Endothelial cell of umbilical vein (primary cell): ENCODE results near the gene SH3GL1. TPM values are rescaled to one million over a fixed set of nuclear protein-coding genes. Genes with fewer than 3 reads are reported as not detected.

Experiments
- BruUV-seq: library from RNA; stranded (reverse); fragments of 400-500 nt; replicated peaks from 2 replicates; lab custom pipeline; 2021; lab: Mats Ljungman, UMichigan
- CTCF ChIA-PET: fragments of 300-600, 350-600 bp; sonication (Branson Sonifier 250); formaldehyde crosslinking; loops from one replicate; lab custom pipeline; 2021; ENCODE audit warnings: antibody characterized with exemption, inconsistent platforms; lab: Charles Lee
- POLR2A ChIA-PET: fragments of 300-600, 350-600 bp; sonication (Branson Sonifier 250); formaldehyde crosslinking; loops from one replicate; lab custom pipeline; 2021; ENCODE audit warnings: antibody characterized with exemption, inconsistent platforms; lab: Charles Lee
- DNase-seq: peaks from one replicate; pipeline ENCODE4 v3.0.0-alpha.2; 2011; ENCODE audit warnings: low read depth, low spot score
- FAIRE-seq: peaks from 2 replicates; lab custom pipeline; 2011; peaks lifted over from hg19 to GRCh38; lab: Jason Lieb, UNC
- H2AFZ ChIP-seq: 2 replicates; pipeline ENCODE4 v1.6.0; 2012; ENCODE audit warnings: low read depth, low read length, control low read depth, inconsistent platforms
- H3K27ac ChIP-seq: 2 replicates; pipeline ENCODE4 v1.5.1; 2011; ENCODE audit warnings: low read depth, mild to moderate bottlenecking, control low read depth, low read length, moderate library complexity; ENCODE audit not compliant: insufficient read depth
- H3K27me3 ChIP-seq, 2 experiments: 2 replicates each; pipeline versions ENCODE4 v1.6.0 to v1.6.1; 2011; ENCODE audit warnings: low read length in 2 of 2, mixed read lengths in 1 of 2; ENCODE audit not compliant: control insufficient read depth in 2 of 2, insufficient read depth in 2 of 2
- H3K36me3 ChIP-seq, 2 experiments: 2 replicates in 1 of 2; 3 replicates in 1 of 2; pipeline ENCODE4 v1.5.1; 2011; ENCODE audit warnings: low read length in 2 of 2, mild to moderate bottlenecking in 1 of 2, moderate library complexity in 1 of 2; ENCODE audit not compliant: control insufficient read depth in 2 of 2, insufficient read depth in 2 of 2; ENCODE audit errors: extremely low read depth in 1 of 2
- H3K4me1 ChIP-seq: 3 replicates; pipeline ENCODE4 v1.5.1; 2011; ENCODE audit warnings: mild to moderate bottlenecking, low read length; ENCODE audit not compliant: control insufficient read depth, insufficient read depth; ENCODE audit errors: extremely low read depth
- H3K4me2 ChIP-seq: 2 replicates; pipeline ENCODE4 v1.6.1; 2011; ENCODE audit warnings: low read length, control low read depth, mixed read lengths; ENCODE audit not compliant: insufficient read depth
- H3K4me3 ChIP-seq, 3 experiments: fragments of 200-600 bp in 1 of 3; sonication (generic), shearing (Covaris generic) in 1 of 3; replicated peaks in 1 of 3; 2 replicates each; pipeline ENCODE4 v1.5.1; 2011 to 2016; ENCODE audit warnings: control low read depth in 3 of 3, low read length in 3 of 3, mild to moderate bottlenecking in 2 of 3, inconsistent platforms in 1 of 3, low read depth in 1 of 3, moderate library complexity in 1 of 3; ENCODE audit not compliant: insufficient read depth in 1 of 3
- H3K79me2 ChIP-seq: 2 replicates; pipeline ENCODE4 v1.6.0; 2012; ENCODE audit warnings: low read length, inconsistent platforms; ENCODE audit not compliant: control insufficient read depth, insufficient read depth
- H3K9ac ChIP-seq: replicated peaks from 2 replicates; pipeline ENCODE3; 2011; ENCODE audit warnings: low read length, control low read depth; ENCODE audit not compliant: insufficient read depth; ENCODE audit errors: extremely low read depth
- H3K9me1 ChIP-seq: replicated peaks from 3 replicates; pipeline ENCODE4 v1.6.0; 2011; ENCODE audit warnings: mild to moderate bottlenecking, low read length; ENCODE audit not compliant: control insufficient read depth, insufficient read depth; ENCODE audit errors: extremely low read depth
- H3K9me3 ChIP-seq: replicated peaks from 2 replicates; pipeline ENCODE4 v1.5.1; 2012; ENCODE audit warnings: low read length, inconsistent platforms; ENCODE audit not compliant: control insufficient read depth, insufficient read depth
- H4K20me1 ChIP-seq: replicated peaks from 2 replicates; pipeline ENCODE3; 2011; ENCODE audit warnings: mild to moderate bottlenecking, low read length; ENCODE audit not compliant: control insufficient read depth, insufficient read depth; ENCODE audit errors: extremely low read depth
- EZH2 ChIP-seq: IDR thresholded peaks from 2 replicates; pipeline ENCODE4 v1.6.1; 2012; ENCODE audit warnings: borderline replicate concordance, low read depth, mild to moderate bottlenecking, moderate library complexity, low read length, inconsistent platforms; ENCODE audit not compliant: severe bottlenecking
- FOS ChIP-seq: IDR thresholded peaks from 2 replicates; pipeline ENCODE4 v1.6.1; 2011; ENCODE audit warnings: mild to moderate bottlenecking, low read length, moderate library complexity, borderline replicate concordance; ENCODE audit not compliant: insufficient read depth
- GATA2 ChIP-seq: IDR thresholded peaks from 2 replicates; pipeline ENCODE4 v1.7.0; 2011; ENCODE audit warnings: low read depth, mild to moderate bottlenecking, moderate library complexity, mixed read lengths, low read length; ENCODE audit not compliant: insufficient read length, insufficient read depth
- JUN ChIP-seq: IDR thresholded peaks from 2 replicates; pipeline ENCODE4 v1.6.1; 2011; ENCODE audit warnings: borderline replicate concordance, low read depth; ENCODE audit not compliant: insufficient read length, insufficient read depth
- MYC ChIP-seq: IDR thresholded peaks from one replicate; pipeline ENCODE4 v1.6.1; 2011; ENCODE audit warnings: mild to moderate bottlenecking, low read depth, low read length
- POLR2A ChIP-seq: IDR thresholded peaks from 2 replicates; pipeline ENCODE4 v1.6.1; 2012; ENCODE audit warnings: low read depth, mild to moderate bottlenecking, control low read depth, low read length
- POLR2AphosphoS5 ChIP-seq: IDR thresholded peaks from 2 replicates; pipeline ENCODE4 v1.6.1; 2012; ENCODE audit warnings: low read depth, mild to moderate bottlenecking, control low read depth, low read length, moderate library complexity; ENCODE audit not compliant: insufficient read depth
- dilution Hi-C: fragments of 300-500 bp; cut with MboI; formaldehyde crosslinking; loops from one replicate; pipeline ENCODE4 v1.15.0; 2019; ENCODE audit warnings: low sequenced_read_pairs; ENCODE audit not compliant: extremely low pct_ligation_motif_present
- intact Hi-C: fragments of 100-400 bp; cut with micrococcal nuclease; formaldehyde crosslinking; loops from one replicate; pipeline ENCODE4 v1.10.0; 2022
- polyA plus RNA-seq, 4 experiments: library from polyadenylated mRNA; depleted of rRNA in 3 of 4; stranded (reverse) in 3 of 4; unstranded in 1 of 4; fragments of >200 nt; gene quantifications; 2 replicates each; pipeline versions ENCODE4 v1.2.1 to v1.2.3, GENCODE V29; 2011 to 2012; ENCODE audit warnings: missing spikeins in 1 of 4
- total RNA-seq: library from RNA; stranded (reverse); gene quantifications from 2 replicates; pipeline ENCODE4 v1.2.3, GENCODE V29; 2021
- TF ChIP-seq, protein P1 (sequence below): IDR thresholded peaks from 2 replicates; pipeline ENCODE4 v1.6.1; 2011; ENCODE audit not compliant: insufficient read depth, insufficient read length
- TF ChIP-seq, protein P2 (sequence below), 2 donors: IDR thresholded peaks; 1 replicate in 1 of 2; 2 replicates in 1 of 2; pipeline ENCODE4 v1.5.1; 2011; ENCODE audit warnings: low read length in 2 of 2, mild to moderate bottlenecking in 2 of 2, moderate library complexity in 2 of 2, control low read depth in 1 of 2, inconsistent platforms in 1 of 2, low read depth in 1 of 2; ENCODE audit not compliant: insufficient read depth in 1 of 2; ENCODE audit errors: extremely low read depth in 1 of 2

SH3GL1 gene
- total and polyA plus RNA-seq, 2 donors (not counting 3 experiments of a cell fraction or from before 2014, with no cell fraction given): 143 to 145 TPM

DNA sequence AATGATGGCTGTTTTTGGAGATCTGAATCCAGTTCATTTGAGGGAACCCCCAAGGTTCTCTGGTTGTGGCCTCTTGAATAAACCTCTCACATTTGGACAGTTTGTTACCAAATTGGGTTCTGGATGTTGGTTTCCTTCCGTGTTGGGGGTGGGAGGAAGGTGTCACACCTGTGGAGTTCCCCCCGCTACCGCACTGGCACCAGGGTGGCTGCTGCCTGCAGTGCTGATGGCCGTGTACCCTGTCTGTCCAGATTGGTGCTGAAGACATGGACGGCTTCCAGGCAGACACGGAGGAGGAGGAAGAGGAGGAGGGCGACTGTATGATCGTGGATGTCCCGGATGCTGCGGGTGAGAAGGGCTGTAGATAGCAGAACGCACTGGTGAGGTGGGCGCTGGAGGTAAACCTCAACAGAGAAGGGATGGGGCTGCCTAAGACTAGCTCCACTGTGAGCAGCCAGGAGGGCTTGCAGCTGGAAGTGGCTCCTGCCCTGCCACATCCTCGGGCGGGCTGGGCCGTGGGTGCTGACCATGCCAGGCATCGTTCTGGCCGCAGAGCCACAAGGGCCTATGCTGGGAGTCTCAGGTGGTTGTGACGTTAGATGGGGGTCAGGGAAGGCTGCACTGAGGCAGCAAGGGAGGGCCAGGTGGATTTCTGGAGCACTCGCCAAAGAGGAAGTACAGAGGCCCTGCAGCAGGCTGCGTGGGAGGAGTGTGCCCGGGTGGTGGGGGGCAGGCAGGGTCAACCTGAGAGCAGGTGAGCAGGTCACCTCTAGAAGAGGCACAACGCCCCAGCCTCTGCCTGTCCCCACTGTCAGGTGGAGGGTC is 41.9 kb upstream of the SH3GL1 start:
- CTCF ChIA-PET: no interaction called here
- no peaks in the 10 kb centered on the region for H3K9me3 ChIP-seq
- H2AFZ ChIP-seq: no peak overlapping the region
- POLR2A ChIA-PET: no interaction called here
- H3K79me2 ChIP-seq: no peaks in the 10 kb centered on the region
- no peak overlapping the region for H3K4me2 ChIP-seq
- no peak overlapping the region for H3K9ac ChIP-seq
- intact Hi-C loops: no loop called here
- no peak for FAIRE-seq
- no peaks in the 10 kb centered on the region for H4K20me1 ChIP-seq
- H3K4me3 ChIP-seq: no peak overlapping the region
- no peaks in the 10 kb centered on the region for H3K27me3 ChIP-seq
- peaks cover 7 to 28% of the 10 kb centered on the region in 2 experiments for H3K36me3 ChIP-seq
- no peaks in the 10 kb centered on the region for H3K4me1 ChIP-seq
- no TSS peak for BruUV-seq
- DNase-seq: no peak
- TF ChIP-seq, protein P1, sequence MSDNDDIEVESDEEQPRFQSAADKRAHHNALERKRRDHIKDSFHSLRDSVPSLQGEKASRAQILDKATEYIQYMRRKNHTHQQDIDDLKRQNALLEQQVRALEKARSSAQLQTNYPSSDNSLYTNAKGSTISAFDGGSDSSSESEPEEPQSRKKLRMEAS: no peak
- TF ChIP-seq MYC: no peak
- no peak for TF ChIP-seq JUN
- TF ChIP-seq EZH2: no peak
- TF ChIP-seq FOS: no peak
- no peak for TF ChIP-seq POLR2AphosphoS5
- no peak overlapping the region for H3K27ac ChIP-seq
- dilution Hi-C loops: no loop called here
- H3K9me1 ChIP-seq: no peaks in the 10 kb centered on the region

DNA sequence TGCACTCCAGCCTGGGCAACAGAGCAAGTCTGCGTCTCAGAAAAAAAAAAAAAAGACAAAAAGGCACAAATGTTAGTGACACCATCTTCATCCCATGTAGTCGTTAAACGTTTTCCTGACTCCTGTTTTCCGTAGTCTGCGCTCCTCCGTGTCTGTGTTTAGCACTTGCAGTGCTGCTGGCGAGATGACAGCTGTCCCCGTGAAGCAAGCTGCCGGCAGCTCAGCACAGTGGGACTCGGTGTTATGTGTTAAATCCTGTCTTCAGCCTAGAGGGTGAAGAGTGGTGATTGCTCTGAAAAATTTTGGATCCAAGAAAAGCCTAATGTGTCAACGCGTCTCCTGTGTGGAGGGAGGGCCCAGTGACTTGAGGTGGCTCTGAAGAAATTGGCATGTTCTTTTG is 38.9 kb upstream of the SH3GL1 start:
- H2AFZ ChIP-seq: no peak overlapping the region
- DNase-seq: no peak
- H3K27ac ChIP-seq: no peak overlapping the region
- peaks cover 0 to 5% of the 10 kb centered on the region in 2 experiments for H3K36me3 ChIP-seq
- H3K79me2 ChIP-seq: no peaks in the 10 kb centered on the region
- BruUV-seq: no TSS peak
- H3K4me2 ChIP-seq: no peak overlapping the region
- H3K9ac ChIP-seq: no peak overlapping the region
- TF ChIP-seq JUN (no peak), POLR2A (no peak), GATA2 (no peak), FOS (no peak), POLR2AphosphoS5 (no peak)
- TF ChIP-seq, protein P1: no peak
- TF ChIP-seq, protein P2, sequence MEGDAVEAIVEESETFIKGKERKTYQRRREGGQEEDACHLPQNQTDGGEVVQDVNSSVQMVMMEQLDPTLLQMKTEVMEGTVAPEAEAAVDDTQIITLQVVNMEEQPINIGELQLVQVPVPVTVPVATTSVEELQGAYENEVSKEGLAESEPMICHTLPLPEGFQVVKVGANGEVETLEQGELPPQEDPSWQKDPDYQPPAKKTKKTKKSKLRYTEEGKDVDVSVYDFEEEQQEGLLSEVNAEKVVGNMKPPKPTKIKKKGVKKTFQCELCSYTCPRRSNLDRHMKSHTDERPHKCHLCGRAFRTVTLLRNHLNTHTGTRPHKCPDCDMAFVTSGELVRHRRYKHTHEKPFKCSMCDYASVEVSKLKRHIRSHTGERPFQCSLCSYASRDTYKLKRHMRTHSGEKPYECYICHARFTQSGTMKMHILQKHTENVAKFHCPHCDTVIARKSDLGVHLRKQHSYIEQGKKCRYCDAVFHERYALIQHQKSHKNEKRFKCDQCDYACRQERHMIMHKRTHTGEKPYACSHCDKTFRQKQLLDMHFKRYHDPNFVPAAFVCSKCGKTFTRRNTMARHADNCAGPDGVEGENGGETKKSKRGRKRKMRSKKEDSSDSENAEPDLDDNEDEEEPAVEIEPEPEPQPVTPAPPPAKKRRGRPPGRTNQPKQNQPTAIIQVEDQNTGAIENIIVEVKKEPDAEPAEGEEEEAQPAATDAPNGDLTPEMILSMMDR (IDR thresholded peaks at IDR 0.05; ENCODE audit: extremely low read depth in 1 of 2, insufficient read depth in 1 of 2, low read depth in 1 of 2, low read length in 2 of 2): no peak
- no peaks in the 10 kb centered on the region for H3K9me3 ChIP-seq
- FAIRE-seq: no peak
- intact Hi-C loops: no loop called here
- CTCF ChIA-PET: no interaction called here
- no peaks in the 10 kb centered on the region for H3K27me3 ChIP-seq
- no peaks in the 10 kb centered on the region for H3K4me1 ChIP-seq
- no peaks in the 10 kb centered on the region for H3K9me1 ChIP-seq
- no peak overlapping the region for H3K4me3 ChIP-seq
- H4K20me1 ChIP-seq: no peaks in the 10 kb centered on the region
- dilution Hi-C loops: no loop called here
- POLR2A ChIA-PET: no interaction called here
